HEK293T (cell line): ENCODE measurements around the gene NASP.
"Not testable (repeated sequence)": the region's sequence is repeated elsewhere in the genome, so short reads cannot be mapped to it uniquely, and the experiment has no call there.

ENCODE experiments used
- CTCF ChIA-PET: fragments of 350-600 bp; formaldehyde crosslinking; extraction: SDS; loops from one replicate; lab custom pipeline; 2021; ENCODE audit warnings: antibody characterized with exemption, inconsistent platforms; lab: Yijun Ruan, JAX
- POLR2A ChIA-PET: fragments of 350-600 bp; formaldehyde crosslinking; extraction: SDS; loops from one replicate; lab custom pipeline; 2020; ENCODE audit warnings: antibody characterized with exemption, inconsistent platforms; lab: Yijun Ruan, JAX
- DNase-seq: peaks from one replicate; pipeline ENCODE4 v3.0.0; 2012; ENCODE audit warnings: mixed read lengths; ENCODE audit errors: extremely low spot score
- ARNT ChIP-seq: fragments of 450-650 bp; IDR thresholded peaks from 2 replicates; pipeline ENCODE4 v1.6.1; 2017; ENCODE audit warnings: mild to moderate bottlenecking
- BHLHE40 ChIP-seq: fragments of 450-650 bp; IDR thresholded peaks from 2 replicates; pipeline ENCODE4 v1.6.1; 2016; ENCODE audit warnings: mild to moderate bottlenecking, moderate library complexity, borderline replicate concordance
- CTBP1 ChIP-seq: fragments of 450-650 bp; IDR thresholded peaks from 2 replicates; pipeline ENCODE4 v1.6.1; 2016; ENCODE audit warnings: borderline replicate concordance
- ELF4 ChIP-seq: fragments of 450-650 bp; IDR thresholded peaks from 2 replicates; pipeline ENCODE4 v1.6.1; 2017; ENCODE audit warnings: antibody characterized with exemption
- FOXA1 ChIP-seq: fragments of 450-650 bp; IDR thresholded peaks from 2 replicates; pipeline ENCODE4 v1.6.1; 2016; ENCODE audit warnings: mild to moderate bottlenecking
- FOXK2 ChIP-seq: fragments of 450-650 bp; IDR thresholded peaks from 2 replicates; pipeline ENCODE4 v1.6.1; 2016; ENCODE audit warnings: mild to moderate bottlenecking
- FOXM1 ChIP-seq: fragments of 450-650 bp; IDR thresholded peaks from 2 replicates; pipeline ENCODE4 v1.6.1; 2017; ENCODE audit warnings: mild to moderate bottlenecking, borderline replicate concordance
- HDGF ChIP-seq: fragments of 450-650 bp; IDR thresholded peaks from 2 replicates; pipeline ENCODE4 v1.6.1; 2017; ENCODE audit warnings: antibody characterized with exemption, borderline replicate concordance
- L3MBTL2 ChIP-seq: fragments of 450-650 bp; conservative IDR thresholded peaks from 2 replicates; pipeline ENCODE4 v1.6.1; 2016; ENCODE audit warnings: mild to moderate bottlenecking
- LEF1 ChIP-seq: fragments of 450-650 bp; IDR thresholded peaks from 2 replicates; pipeline ENCODE4 v1.6.1; 2017; ENCODE audit warnings: mild to moderate bottlenecking, borderline replicate concordance
- NFRKB ChIP-seq: fragments of 450-650 bp; IDR thresholded peaks from 2 replicates; pipeline ENCODE4 v1.6.1; 2016; ENCODE audit warnings: mild to moderate bottlenecking, moderate library complexity
- PKNOX1 ChIP-seq: fragments of 450-650 bp; IDR thresholded peaks from 2 replicates; pipeline ENCODE4 v1.6.1; 2016
- SP1 ChIP-seq: fragments of 450-650 bp; IDR thresholded peaks from 2 replicates; pipeline ENCODE4 v1.6.1; 2017
- SUZ12 ChIP-seq: fragments of 450-650 bp; IDR thresholded peaks from 2 replicates; pipeline ENCODE4 v1.6.1; 2016; ENCODE audit warnings: mild to moderate bottlenecking
- TARDBP ChIP-seq: fragments of 450-650 bp; IDR thresholded peaks from 2 replicates; pipeline ENCODE4 v1.6.1; 2016
- ZNF384 ChIP-seq: fragments of 450-650 bp; IDR thresholded peaks from 2 replicates; pipeline ENCODE4 v1.6.1; 2016

Gene NASP

GRCh38 chr1:45586769-45587168 is 2.9 kb downstream of the NASP start:
- ChIA-PET CTCF (no interaction called here), POLR2A (interaction anchor here (7.0 kb wide), 1 partner anchor 65 kb away, joined by 47 read pairs; the partner anchor contains the start of gene PRDX1)
- TF ChIP-seq ELF4 (no peak), CTBP1 (no peak)

DNA sequence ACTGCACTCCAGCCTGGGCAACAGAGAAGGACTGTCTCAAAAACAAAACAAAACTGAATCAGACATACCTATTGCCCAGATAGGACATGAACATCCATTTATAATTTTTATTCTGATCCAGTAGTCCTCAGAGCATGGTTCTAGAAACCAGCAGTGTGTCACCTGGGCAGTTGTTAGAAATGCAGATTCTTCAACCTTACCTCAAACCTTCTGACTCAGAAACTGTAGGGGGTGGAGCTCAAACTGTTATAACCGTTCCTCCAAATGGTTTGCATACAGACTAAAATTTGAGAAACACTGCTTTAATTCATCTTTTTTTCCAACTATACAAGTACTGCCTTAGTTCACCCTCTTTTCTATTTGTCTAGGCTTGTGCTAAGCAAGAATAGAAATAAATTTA is 6.0 kb downstream of the NASP start:
- ChIA-PET POLR2A (interaction anchor here (1.2 kb wide), 1 partner anchor 90 kb away, joined by 3 read pairs; the partner anchor contains the start of genes CCDC163 and MMACHC), CTCF (no interaction called here)
- no peak for DNase-seq
- TF ChIP-seq ELF4, result no peak
- no peak for TF ChIP-seq CTBP1
- no peak for TF ChIP-seq TARDBP
- TF ChIP-seq L3MBTL2, result no peak
- no peak for TF ChIP-seq SUZ12

More at GRCh38 chr1:45586769-45587168, 2.9 kb downstream of the NASP start:
- no peak for DNase-seq

GRCh38 chr1:45594412-45594811 is 10.6 kb downstream of the NASP start:
- ChIA-PET CTCF (no interaction called here), POLR2A (interaction anchor here (1.0 kb wide), 1 partner anchor 11 kb away, joined by 3 read pairs; the partner anchor contains the start of gene NASP)
- TF ChIP-seq LEF1 (no peak), ZNF384 (no peak), FOXM1 (no peak), SUZ12 (no peak)
- DNase-seq, result no peak

GRCh38 chr1:45596765-45597164 is 12.9 kb downstream of the NASP start:
- POLR2A ChIA-PET, CTCF ChIA-PET: not testable (repeated sequence)

DNA sequence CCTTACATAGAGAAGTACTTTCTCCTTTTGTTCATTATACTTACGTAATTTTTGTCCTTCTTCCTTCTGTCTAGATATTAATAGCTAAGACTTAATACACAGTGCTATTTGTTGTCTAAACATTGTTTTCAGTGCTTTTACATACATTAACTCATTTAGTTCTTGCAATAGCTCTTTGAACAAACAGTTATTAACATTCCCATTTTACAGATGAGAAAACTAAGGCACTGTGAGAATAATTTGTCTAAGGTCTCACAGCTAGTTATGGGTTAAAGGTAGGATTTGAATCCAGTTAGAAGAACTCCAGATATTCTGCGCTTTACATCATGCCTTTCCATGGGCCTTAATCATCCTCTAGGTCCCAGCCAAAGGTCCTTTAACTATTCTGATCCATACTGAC is 20.4 kb downstream of the NASP start:
- TF ChIP-seq TARDBP (no peak), SUZ12 (no peak), FOXM1 (no peak), FOXK2 (no peak), LEF1 (no peak), PKNOX1 (no peak), CTBP1 (no peak), SP1 (no peak), ELF4 (no peak), BHLHE40 (no peak), ARNT (no peak), L3MBTL2 (no peak), HDGF (no peak), FOXA1 (no peak), NFRKB (no peak), ZNF384 (no peak)
- ChIA-PET POLR2A (no interaction called here), CTCF (no interaction called here)
- DNase-seq, result no peak

More at GRCh38 chr1:45596765-45597164, 12.9 kb downstream of the NASP start:
- not testable (repeated sequence) for DNase-seq

DNA sequence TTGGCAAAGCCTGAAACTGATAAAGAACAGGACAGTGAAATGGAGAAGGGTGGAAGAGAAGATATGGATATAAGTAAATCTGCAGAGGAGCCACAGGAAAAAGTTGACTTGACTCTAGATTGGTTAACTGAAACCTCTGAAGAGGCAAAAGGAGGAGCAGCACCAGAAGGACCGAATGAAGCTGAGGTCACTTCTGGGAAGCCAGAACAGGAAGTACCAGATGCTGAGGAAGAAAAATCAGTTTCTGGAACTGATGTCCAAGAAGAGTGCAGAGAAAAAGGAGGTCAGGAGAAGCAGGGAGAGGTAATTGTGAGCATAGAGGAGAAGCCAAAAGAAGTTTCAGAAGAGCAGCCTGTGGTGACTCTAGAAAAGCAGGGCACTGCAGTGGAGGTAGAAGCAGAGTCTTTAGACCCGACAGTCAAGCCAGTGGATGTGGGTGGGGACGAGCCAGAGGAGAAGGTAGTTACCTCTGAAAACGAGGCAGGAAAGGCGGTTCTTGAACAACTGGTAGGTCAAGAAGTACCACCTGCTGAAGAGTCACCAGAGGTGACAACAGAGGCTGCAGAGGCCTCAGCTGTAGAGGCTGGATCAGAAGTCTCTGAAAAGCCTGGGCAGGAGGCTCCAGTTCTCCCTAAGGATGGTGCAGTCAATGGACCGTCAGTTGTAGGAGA is 23.7 kb downstream of the NASP start:
- no peak for TF ChIP-seq HDGF
- TF ChIP-seq CTBP1, result no peak
- TF ChIP-seq SP1, result no peak
- TF ChIP-seq SUZ12, result no peak
- no peak for TF ChIP-seq L3MBTL2
- no peak for TF ChIP-seq ZNF384
- no peak for DNase-seq
- ChIA-PET CTCF (no interaction called here), POLR2A (no interaction called here)

DNA sequence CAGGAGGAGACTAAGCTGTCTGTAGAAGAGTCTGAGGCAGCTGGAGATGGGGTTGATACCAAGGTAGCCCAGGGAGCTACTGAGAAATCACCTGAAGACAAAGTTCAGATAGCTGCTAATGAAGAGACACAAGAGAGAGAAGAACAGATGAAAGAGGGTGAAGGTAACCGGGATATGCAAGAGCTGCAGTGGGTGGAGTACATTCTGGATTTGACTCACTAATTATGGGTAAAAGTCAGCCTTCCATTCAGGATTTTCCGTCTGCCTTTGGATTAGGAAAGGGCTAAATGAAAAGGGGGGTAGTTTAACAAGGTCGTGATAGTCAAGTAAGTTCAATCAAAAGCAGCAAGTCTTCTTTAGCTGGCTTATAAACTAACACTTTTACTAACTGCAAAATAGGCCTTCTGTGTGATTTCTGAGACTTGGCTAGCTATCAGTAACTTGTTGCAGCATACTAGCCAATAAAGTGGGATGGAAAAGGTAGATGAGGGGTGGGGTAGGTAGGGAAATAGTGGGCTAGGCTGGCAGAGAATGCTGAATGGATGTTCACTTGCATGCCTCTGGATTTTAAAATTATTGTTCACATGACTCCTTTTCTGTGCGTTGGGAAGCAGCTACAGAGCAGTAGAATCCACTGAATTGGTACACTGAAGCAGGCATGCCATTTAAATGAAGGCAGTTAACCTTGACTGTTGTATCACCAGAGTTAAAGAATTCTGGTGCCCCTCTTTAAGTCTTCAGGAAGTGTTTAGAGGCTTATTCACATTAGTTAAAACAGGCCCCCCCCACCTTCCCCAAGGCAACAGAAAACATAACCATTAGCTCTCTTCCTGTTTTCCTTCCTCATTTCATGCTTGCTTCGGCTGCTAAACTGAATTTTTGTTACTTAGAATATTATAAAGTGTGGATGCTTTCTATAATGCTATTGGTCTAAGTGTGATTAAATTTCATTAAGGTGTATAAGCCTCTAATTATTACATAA is 24.6 kb downstream of the NASP start:
- no peak for TF ChIP-seq FOXK2
- TF ChIP-seq ARNT, result no peak
- TF ChIP-seq HDGF, result no peak
- no peak for TF ChIP-seq SUZ12
- no peak for TF ChIP-seq ZNF384
- no peak for TF ChIP-seq NFRKB
- TF ChIP-seq FOXA1, result no peak
- TF ChIP-seq L3MBTL2, result no peak
- TF ChIP-seq PKNOX1, result no peak
- TF ChIP-seq SP1, result no peak
- no peak for TF ChIP-seq FOXM1
- TF ChIP-seq LEF1, result no peak
- no peak for TF ChIP-seq ELF4
- no peak for DNase-seq
- ChIA-PET CTCF (no interaction called here), POLR2A (no interaction called here)
